HG03442 (cell line): ENCODE data around the gene MYO3B.

Experiments
- ATAC-seq: cut with Tn5 transposase; IDR thresholded peaks from one replicate; pipeline ENCODE4 v1.9.1; 2021; ENCODE audit warnings: mild to moderate bottlenecking, moderate library complexity; ENCODE audit not compliant: unreplicated experiment

Gene MYO3B

DNA sequence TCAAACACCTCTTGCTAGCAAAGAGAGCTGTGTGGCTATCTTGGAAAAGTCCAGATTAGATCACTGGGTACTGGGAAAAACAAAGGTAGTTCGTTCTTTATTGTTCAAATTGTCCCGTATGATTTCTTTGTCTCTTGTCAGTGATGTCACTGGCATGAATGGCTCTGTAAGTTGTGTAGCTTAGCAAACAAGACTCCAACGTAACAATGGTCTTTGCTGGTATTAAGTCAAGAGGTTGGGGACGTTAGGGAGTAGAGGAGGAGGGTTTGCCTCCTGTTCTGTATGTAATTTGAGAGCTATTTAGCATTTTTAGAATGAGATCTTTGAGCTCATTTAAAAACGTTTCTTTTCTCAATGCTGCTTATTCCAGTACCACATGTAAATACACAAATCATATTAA is 320.7 kb downstream of the MYO3B start:
- no peak for ATAC-seq

DNA sequence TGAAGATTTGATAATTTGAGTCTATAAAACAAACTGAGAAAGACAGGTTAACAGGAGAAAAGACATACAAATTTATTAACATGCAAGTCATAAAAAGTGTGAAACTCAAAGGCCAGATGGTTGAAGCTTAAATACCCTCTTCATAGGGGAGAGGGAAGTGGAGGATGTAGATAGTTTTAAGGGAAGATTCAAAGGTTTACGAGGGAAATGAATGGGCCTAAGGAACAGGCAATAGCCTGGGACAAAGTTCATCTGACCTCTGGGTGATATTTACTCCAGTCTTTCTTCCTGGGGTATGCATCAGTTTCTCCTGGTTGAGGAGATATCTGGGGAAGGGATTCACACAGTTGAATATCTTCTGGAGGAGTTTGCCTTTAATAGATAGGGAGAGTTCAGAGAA is 322.2 kb downstream of the MYO3B start:
- no peak for ATAC-seq

DNA sequence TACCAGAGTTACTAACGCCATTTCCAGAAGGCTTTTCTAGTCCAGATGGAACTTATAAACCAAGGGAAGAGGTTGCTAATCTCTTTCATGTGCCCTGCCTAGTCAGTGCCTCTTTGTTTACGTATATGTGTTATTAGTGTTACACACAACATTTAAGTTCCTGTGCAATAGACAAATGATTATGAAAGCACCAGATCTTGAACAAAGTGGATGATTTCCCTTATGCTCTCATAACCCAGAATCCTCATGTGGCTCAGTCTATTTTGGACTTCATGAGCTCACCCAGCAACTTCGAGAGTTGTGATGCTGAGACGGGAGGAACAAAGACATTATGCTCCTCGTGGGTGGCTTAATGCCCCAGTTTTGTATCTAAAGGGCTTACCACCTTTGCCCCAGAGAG is 322.8 kb downstream of the MYO3B start:
- ATAC-seq: no peak

DNA sequence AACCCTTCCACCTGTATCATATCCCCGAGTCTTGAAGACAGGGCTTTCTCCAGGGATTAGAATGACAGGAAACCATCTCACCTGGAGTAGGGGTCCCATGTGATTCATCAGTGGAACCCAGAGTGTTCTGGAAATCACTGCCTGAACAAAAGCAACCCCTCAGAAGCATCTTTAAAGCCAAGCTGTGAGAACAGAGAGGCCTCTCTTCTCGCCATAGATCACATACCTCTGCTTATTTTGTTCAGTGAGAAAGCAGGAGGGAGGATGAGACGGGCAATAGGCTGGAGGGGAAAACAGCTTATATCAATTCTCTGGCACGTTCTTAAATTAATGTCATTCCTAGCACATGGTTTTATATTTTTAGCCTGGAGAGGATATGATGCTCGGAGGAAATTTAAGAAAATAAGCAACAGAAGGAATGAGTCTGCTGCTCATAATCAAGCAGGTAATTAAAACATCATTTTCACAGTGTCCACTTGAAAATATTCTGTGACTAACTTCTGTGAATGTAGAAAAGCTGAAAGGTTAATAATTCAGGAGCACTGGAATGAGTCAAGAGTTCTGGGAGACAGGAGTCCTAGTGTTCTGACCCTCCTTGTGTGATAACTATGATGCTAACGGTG is 323.6 kb downstream of the MYO3B start:
- ATAC-seq: no peak

DNA sequence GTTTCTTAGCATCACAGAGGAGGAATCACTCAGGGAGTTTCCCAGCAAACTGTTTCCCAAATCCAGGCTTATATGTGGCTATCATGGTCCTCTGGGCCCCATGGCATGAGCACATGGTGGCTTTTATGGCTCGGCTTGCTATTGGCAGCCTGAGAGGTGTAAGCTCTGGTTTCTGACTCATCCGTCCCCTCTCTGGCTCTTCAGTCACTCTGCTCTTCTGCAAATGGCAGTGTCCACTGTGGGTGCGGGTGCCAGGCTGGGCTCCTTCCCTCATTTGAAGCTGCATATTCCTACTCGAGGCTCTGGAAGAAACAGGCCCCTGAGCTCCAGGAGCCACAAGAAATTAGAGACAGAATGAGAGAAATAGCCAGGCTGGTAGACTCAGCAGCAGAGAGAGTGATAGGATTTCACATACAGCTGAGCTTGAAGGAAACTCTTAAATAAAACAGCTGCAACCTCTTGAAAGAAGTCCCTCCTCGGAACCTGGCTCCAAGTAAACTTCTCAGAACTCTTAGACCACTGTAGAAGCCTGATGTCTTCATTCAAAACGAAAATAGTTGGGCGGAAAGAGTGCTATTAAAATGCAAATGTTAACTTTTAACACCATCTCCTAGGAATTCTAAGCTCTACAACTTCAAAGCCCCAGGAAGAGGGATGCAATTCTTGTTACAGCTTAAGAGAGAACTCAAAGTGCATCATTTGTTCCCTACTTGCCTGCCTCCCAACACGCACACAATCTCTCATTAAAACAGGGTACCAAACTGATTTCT is 324.6 kb downstream of the MYO3B start:
- no peak for ATAC-seq

DNA sequence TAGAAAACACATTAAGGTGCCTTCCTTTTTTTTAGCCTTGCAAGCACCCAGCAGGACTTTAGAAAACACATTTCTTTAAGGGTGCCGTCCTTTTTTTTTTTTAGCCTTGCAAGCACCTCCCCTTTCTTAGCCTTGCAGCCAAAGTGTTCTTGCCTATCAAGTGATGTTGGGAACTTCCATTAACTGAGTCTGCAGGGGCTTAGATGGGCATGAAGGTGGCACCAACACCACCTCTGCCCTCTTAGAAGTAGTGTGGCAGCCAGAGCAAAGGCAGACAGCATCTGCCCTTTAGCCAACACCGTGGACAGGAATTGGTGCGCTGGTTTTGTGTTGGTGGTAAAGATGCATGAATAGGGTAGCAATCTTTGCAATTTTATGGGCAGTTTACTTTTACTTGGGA is 325.6 kb downstream of the MYO3B start:
- ATAC-seq: no peak

DNA sequence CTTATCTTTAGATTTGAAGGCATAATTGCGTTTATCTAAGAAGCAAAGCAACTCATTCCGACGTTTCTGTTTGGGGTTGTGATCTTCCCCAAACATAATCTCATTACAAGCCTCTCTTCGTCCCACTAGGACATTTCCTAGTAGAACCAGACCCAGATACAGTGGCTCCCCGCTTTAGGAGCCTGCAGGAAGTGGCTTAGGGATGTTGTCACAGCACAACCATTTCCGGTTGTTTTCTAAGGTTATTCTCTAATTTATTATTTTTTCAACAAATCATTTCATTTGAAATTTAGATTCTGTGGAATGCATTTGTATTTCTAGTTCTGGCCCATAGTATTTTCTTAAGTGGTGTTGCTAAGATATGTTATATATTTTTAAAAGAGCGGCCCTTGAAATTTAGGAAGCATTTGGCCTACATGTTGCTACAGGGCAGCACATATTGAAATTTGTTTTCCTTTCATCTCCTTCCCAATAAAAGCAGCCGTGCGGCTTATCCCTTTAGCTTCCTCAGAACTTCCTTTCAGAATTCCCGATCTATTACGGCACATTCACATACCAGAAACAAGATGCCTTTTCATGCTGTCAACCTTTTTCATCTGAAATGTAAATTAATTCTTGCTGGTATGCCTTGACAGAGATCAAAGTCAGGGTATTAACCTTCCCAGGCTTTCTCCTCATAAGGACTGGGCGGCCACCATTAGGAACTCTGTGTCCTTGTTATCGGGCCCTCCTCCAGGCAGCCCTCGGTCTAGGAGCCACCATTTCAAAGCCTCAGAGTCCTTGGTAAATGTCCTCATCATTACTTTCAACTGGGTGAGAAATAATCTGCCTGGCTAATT is 326.2 kb downstream of the MYO3B start:
- no peak for ATAC-seq

DNA sequence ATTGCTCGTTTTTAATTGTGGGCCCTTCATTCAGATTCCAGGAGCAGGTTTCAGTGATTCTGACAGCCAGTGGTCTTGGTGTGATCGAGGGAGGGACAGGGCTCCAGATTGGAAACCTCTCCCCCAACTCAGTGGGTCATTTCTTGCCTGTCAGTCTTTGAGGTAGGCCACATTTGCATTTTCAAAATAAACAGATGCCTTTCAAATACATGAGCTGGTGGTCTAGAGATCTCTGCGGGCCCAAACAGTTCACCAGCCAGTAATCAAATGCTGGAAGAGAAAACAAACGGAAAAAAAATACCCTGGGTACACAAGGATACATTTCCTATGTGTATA is 326.8 kb downstream of the MYO3B start:
- no peak for ATAC-seq

DNA sequence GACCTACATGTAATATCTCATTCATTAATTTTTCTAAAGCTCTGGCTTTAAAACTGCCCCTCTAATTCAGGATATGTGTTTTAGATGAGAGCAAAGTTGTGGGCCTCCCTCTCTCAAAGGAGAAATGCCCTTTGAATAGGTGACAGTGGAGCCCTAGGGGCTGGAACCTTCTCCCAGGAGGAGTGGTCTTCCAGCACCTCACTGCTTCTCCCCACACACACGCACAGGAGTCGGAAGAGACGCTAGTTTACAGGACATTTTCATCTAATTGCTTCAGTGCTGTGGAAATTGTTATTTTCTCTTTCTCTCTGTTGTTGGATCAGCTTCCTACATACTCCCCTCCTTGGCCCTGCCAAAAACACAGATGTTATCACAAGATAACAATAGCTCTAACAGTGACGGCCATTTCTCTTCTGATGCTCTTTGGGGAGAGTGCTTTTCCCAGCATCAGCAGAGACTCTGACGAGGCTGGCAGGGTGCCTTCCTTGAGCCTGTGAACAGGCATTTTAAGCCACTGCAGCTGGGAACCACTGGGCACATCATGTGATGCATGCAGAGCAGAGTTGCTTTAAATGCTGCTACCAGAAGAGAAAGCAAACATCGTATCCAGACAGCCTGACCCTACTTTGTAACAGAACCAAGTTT is 327.8 kb downstream of the MYO3B start:
- ATAC-seq: no peak

DNA sequence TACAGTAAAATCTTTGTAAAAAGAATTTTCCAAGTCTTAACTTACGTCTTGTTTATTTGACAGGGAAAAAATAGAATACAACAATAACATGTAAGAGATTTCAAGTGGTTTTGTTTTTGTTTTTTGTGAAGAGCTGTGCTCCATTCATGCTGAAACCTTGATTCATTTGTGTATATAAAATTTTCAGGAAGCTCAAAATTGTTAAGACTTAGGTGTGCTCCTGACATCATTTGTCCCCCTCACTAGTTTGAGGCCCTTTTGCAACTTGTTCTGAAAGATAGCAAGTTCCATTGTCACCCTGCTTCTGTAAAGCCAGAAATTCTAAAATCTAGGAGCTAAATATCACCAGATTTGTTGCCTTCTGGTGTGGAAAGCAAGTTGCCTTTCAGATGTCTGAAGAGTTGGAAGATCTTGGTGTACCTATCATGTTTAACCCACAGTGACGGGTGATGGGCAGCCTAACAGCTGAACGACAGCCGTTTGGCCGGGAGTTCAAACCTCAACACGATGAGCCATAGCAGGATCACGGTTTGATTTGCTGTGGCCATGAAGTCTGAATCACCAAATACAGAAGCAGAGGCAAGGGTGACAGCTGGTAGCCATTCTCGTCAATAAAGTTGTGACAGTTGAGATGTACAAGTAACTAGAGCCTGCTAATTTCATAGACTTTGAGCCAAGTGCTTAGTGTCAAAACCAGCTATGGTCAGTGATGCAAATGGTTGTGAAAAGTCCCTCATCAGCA is 331.7 kb downstream of the MYO3B start:
- peak; percentile 52 for ATAC-seq

DNA sequence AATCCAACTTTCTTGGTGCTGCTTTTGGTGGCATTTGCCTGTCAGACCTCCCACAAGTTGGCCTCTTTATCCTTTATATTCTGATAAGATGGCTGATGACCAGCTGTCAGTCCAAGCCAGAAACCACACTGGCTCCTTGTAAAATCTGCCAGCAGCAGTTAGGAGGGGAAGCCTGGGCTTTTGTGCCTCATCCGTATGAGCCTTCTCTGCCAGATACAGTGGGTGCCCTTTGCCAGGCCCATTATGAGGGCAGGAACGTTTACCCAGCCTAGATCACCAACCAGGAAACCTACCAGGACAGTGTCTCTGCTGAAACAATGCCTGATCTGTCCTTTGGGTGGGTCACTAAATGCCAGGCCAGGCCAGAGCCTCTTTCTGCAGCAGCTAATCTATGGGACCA is 334.3 kb downstream of the MYO3B start:
- no peak for ATAC-seq

DNA sequence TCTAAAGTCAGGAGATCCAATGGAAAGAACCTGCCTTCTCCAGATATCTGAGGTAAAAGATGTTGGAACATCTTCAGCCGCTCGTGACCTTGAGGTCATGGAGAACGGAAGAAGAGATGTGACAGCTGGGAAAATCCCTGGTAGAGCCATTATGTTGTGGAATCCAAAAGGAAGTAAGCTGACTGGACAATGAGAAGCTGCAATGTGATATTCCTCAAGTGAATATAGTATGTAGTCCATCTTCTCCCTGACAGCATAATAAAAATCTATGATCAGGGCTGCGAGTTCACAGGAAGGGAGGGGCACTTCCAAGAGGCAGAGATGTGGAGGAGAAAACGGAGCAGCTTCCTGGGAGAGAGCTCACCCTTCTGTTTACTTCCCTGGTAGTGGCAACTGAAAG is 336.2 kb downstream of the MYO3B start:
- no peak for ATAC-seq

DNA sequence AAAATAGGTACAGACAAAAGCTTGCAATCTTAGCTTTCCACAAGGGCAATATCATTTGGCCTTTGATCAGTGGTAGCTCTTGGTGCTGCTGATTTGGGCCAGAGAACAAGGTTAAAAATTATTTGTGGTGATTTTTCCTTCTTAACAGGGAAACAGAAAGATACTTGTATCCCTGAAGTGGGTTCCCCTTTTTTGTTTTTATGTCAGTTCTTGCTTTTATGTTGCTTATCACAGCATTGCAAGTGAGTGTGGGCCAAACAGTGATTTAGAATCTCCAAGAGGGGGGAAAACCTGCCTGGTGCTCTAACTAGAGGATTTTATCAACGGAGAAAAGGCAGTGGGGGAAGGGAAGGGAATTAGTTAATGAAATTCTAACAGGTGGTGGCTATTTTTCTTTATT is 339.6 kb downstream of the MYO3B start:
- ATAC-seq: no peak

DNA sequence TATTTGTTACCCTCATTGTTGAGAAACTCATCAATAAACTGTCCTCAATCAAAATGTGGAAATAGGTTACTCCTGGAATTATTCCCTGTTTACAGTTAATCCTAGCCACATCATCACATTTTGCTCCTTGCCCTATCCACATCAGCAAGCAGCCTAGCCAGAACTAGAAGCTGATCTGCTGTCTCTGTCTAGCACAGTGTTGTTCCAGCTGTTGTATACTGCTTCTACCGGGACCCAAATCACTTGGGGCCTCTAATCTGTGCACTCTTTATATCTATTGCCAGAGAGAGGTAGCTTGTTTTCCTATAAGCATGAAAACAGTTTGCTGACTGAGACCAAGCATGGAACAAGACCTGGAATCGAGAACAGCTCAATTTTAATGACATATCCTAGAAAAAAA is 341.0 kb downstream of the MYO3B start:
- no peak for ATAC-seq

DNA sequence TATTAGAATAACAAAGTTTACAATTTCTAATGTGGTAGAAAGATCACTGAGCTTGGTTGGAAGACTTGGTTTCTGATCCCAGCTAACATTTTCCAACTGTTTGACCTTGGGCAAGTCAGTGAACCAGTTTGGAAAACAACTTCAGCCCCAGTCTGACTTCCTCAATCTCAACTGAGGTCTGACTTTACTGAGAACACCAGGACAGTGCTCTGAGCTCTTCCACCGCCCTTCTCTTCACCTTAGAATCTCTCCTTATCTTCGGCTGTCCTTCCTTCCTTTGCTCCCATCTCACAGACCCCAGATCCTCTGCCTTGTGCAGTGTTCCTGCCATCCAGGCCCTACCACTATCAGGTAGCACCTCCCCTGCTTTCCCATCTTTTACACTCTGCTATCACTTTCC is 343.4 kb downstream of the MYO3B start:
- ATAC-seq: no peak

DNA sequence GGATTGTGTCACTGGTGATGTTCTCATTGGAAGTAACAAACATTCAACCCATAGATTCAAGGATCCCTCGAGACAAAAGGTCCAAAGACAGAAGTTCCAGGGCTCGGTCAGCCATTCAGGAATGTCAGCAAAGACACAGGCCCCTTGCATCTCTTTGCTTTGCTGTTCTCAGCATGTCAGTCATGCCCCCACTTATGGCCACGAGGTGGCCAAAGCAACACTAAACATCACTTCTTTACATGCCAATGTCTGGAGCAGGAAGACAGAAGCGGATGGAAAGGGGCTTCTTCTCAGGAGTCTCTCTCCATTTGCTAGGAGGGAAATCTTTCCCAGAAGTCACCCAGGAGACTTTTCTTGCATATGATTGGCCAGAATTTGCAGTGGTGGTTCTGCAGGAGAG is 345.6 kb downstream of the MYO3B start:
- ATAC-seq: no peak

DNA sequence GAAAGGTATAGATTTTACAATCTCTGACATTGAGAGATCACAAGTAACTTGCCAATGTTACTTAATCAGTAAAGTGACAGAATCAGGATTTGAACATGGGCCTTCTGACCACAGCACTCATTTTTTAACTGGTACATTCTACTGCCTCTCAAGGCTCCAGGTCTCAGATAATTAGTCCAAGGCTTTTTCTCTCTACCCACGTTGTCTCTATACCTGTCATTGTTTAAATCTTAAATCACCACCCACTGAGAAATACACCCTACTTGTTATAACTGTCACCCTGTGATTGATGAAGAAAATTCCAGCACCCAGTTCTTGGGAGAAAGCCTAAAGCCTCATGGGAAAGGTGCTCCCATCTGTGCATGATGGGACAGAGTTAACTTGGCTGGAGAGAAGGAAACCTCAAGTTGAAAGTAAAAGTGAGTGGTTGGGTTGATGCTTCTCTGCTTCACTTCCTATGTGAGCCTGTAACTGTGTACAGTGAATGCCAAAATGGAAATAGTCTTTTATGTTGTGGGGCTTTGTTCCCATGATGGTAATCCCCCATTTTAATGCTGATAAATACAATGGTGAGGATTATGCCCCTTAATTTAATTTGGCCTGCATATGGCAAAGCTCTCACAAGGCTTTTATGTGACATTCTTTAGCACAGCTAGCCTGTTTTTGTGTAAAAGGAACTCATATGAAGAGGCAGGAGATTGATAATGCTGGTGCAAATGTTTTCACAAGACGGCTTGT is 347.1 kb downstream of the MYO3B start:
- peak; percentile 70 for ATAC-seq

DNA sequence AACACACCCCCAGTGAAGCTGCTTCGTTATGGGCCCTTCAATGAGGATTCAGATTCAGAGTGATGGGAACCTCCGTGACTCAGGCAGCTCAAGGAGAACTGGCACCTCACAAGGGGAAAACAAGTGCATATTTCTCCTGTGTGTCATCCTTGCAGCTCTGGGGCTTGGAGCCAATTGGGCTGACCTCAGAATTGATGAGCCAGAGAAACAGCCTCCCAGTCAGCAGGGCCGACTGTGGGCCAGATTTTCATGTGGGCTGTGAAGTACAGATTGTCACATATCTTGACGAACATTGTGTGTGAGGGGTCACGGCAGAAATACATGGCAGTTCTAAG is 347.6 kb downstream of the MYO3B start:
- ATAC-seq: no peak

DNA sequence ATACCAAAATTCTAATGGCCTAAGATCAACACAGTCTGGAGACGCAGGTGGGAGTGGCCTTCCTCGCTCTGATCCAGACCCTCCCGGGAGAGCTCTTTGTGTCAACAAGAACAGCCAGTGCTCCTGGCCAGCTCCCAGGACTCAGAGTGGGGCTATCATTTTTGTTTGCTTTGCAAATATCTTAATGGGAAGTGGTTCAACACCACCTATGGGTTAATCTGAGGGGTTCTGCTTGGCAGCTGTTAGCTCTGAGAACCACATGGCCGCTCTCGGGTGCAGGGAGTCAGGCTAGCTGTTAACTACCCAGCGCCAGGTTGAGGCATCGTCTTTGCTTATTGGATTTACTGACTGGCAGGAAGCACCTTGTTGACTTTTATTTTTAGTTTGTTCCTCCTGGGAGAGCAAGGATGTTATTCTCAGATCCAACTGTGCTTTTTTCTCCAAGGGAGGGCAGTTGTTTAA is 352.4 kb downstream of the MYO3B start:
- no peak for ATAC-seq
